HG03103 (cell line): Measurements from ENCODE around the gene CCL15.
"Not testable (repeated sequence)": the region's sequence is repeated elsewhere in the genome, so short reads cannot be mapped to it uniquely, and the experiment has no call there.

ENCODE experiments used
- ATAC-seq: cut with Tn5 transposase; IDR thresholded peaks from one replicate; pipeline ENCODE4 v1.9.1; 2021; ENCODE audit warnings: low read depth; ENCODE audit not compliant: unreplicated experiment

The CCL15 gene

GRCh38 chr17:35998018-35998545 lies 3.3 kb downstream of the CCL15 start:
- no peak for ATAC-seq

DNA sequence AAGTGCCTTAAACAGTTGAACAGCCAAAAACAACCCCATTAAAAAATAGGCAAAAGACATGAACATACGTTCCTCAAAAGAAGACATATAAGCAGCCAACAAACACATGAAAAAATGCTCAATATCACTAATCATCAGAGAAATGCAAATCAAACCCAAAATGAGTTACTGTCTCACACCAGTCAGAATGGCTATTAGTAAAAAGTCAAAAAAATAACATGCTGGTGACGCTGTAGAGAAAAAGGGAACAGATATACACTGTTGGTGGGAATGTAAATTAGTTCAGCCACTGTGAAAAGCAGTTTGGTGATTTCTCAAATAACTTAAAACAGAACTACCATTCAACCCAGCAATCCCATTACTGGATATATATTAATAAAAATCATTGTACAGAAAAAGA lies 6.0 kb downstream of the CCL15 start:
- ATAC-seq = not testable (repeated sequence)

GRCh38 chr17:35991075-35991474 lies 10.3 kb downstream of the CCL15 start:
- no peak for ATAC-seq

GRCh38 chr17:35988164-35988563 lies 13.2 kb downstream of the CCL15 start:
- ATAC-seq = no peak

- no peak for ATAC-seq
Observed at GRCh38 chr17:35986643-35987042, 14.7 kb downstream of the CCL15 start, which contains the start of gene CCL14. Gene CCL14 (minus strand): TSS chr17:35986729. CDS start chr17:35986649, 80 bp downstream.

- no peak for ATAC-seq
Observed at GRCh38 chr17:35984140-35984539, 17.2 kb downstream of the CCL15 start.

DNA sequence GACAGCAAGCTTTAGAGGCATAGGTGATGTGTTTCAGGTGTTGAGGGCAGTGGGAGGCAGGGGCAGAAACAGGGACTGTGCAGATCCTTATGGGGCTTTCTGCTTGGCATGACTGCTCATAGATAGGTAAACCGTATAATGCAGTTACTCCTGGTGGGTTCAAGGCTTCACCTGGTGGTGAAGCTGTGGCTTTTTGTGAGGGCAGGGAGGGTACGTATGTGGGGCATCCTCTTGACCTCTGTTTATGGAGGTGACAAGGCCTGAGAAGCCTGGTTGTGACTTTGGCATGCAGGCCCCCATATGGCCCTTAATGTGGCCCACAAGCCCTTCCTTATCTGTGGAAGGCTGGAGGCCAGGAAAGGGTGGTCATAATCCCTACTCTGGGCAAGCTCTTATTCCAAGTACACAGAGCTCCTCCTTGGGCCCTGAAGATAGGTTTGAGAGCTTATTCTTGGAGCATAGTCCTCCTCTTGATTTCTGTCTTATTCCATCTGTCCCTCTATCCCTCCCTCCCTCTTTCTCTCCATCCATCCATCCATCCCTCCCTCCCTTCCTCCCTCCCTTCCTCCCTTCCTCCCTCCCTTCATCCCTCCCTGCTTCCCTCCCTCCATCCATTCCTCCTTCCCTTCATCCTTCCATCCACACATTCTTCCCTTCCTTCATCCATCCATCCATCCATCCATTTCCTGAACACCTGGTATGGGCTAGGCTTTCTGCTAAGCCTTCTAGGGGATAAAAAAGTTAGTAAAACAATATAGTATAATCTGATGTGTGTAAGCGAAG lies 18.8 kb downstream of the CCL15 start:
- ATAC-seq = no peak

DNA sequence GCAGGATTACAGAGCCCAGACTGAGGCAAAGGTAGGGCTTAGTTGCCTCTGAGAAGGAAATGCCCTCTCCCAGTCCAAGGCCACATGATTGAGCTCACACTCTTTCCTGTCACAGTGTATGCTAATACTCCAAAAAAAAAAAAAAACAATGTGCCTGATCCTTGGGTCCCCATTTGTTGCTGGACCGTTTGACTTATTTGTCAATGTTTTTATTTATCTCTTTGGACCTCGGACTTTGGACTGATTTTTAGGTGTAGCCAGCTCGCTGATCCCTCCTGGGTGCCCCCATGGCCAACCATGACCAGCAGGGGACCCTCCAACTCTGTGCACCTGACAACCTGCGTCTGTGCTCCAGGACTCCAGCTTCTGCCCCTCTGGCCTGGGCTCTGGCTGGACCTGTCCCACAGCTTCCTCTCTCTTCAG lies 19.4 kb downstream of the CCL15 start:
- no peak for ATAC-seq

DNA sequence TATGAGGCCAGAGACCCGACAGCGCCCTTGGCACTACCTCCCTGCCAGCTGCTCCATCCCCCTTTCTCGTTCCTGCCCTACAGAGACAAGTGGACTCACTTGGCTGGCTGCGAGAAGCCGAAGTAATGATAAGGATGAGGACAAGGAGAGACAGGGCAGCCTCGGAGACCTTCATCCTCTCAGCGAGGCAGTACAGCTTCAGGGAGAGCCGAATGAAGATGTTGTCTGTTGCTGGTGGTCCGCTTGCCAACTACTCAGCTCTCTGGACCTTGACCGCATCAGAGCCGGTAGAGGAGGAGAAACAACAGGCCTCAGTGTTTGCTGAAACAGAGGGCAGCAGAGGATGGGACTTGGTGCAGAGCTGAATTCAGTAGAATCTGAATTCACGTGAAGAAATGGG lies 20.1 kb downstream of the CCL15 start, which contains the start of gene CCL16:
Gene CCL16, minus strand, starts transcription at position 252 of the 400 bp plus-strand sequence. Its CDS starts 77 bp downstream, at position 175.
- no peak for ATAC-seq

DNA sequence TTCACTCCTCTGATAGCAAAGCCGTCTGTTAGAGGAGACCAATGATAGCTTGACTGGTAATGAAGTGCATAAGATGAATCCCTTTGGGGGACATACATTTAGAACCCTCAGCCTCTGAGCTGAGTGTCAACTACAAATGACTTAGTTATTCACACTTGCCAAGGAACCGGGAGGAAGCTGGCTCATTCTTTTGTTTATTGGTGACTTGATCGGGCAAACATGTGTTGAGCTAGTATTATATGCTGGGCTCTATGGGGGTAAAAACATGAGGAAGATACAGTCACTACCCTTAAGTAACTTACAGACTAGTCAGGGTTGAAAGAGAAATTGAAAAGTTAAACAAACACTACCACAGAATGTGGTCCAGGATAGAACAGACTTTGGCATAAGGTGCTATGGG lies 23.0 kb downstream of the CCL15 start:
- no peak for ATAC-seq

DNA sequence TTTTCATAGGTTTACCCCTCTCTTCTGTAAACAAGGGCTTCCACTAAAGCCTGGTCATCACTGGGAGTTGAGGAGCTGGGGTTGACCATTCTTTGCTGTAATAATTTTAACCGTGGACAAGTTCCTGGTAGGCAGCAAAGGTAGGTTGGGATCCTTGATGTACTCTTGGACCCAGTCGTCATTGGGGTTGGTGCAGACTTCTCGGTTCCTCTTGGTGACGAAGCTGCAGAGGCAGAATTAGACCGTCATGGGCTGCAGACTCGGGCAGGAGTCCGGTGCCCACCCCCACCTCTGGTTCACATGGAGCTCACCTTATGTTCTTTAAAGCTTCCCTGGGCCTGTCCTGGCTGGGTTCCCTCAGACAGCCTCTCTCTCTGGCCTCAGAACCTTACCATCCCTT lies 23.8 kb downstream of the CCL15 start:
- ATAC-seq = no peak

- ATAC-seq = no peak
Observed at GRCh38 chr17:35973333-35974260, 27.8 kb downstream of the CCL15 start.

GRCh38 chr17:35972945-35973332 lies 28.4 kb downstream of the CCL15 start:
- no peak for ATAC-seq

DNA sequence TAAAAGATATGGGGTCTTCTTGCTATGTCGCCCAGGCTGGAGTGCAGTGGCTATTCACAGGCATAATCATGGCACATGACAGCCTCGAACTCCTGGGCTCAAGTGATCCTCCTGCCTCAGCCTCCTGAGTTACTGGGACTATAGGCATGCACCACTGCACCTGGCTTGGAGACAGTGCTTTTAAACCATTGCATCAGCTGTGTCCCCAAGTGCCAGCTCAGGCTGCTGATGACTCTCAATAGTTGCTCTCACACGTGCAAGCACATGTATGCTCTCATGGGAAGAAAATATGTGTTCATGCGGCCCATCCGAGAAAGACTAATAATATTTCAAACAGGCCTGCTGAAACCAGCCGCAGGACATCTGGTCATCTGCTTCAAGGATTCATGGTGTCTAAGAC lies 28.8 kb downstream of the CCL15 start:
- no peak for ATAC-seq

- ATAC-seq = no peak
Observed at GRCh38 chr17:35972066-35972465, 29.3 kb downstream of the CCL15 start.

DNA sequence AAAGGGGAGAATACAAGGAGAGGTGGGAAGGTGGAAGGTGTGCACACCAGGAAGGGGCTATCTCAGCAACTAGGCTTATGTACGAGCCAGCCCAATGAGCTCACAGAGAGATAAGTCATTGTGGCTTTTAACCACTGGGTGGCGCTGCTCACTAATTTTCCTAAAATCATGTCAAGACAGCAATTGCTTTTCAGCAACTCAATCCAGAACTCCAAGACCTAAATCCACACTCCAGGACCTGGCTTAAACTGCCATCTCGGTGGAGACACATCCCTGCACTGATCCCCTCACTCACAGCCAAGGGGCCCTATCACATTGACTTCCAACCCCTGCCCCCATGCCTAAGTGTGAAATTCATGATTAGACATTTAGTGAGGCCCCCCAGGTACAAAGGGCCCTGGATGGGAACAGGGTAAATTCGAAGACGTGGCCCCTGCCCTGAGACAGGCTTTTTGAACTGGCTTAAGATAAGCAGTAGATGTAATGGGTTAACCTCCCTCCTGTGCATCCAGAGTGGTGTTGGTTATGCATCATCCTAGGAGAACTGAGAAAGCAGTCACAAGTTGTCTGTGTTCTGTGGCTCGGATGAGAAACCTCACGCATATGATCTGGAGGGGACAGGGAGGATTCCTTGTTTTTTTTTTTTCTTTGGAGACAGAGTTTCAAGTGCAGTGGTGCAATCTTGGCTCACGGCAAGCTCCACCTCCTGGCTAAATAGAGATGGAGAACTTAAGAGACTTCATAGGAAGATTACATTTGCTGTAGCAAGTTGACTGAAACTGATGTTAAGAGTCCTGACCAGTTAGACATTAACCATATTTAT lies 31.6 kb downstream of the CCL15 start:
- no peak for ATAC-seq

GRCh38 chr17:35968520-35969054 lies 32.8 kb downstream of the CCL15 start:
- ATAC-seq = no peak

- no peak for ATAC-seq
Observed at GRCh38 chr17:35965272-35965671, 36.1 kb downstream of the CCL15 start.

DNA sequence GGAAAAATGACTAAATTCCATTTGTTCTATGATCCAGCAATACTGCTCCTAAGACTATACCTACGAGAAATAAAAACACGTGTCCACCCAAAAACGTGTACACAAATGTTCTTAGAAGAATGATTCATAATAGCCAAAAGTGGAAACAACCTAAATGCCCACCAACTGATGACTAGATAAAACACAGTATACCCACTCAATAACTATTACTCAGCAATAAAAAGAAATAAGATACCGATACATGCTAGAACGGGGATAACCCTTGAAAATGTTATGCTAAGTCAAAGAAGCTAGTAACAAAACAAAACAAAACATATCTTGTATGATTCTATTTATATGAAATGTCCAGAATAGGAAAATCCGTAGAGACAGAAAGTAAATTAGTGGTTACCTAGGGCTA lies 37.7 kb downstream of the CCL15 start:
- ATAC-seq = no peak

DNA sequence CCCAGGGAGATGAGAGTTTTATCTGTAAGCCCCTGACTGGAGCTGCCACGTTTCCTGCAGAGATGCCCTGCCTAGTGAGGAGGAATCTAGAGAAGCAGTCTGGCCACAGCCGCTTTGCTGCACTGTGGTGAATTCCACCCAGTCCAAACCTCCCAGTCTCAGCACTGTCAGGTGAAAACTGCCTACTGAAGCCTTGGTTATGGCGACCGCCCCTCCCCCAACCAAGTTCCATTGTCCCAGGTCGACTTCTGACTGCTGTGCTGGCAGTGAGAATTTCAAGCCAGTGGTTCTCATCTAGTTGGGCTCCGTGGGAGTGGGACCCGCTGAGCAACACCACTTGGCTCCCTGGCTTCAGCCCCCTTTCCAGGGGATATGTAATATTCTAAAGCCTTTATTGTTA lies 47.6 kb downstream of the CCL15 start:
- no peak for ATAC-seq
